ENCODE results near the gene SUN5. TPM values are rescaled to one million over a fixed set of nuclear protein-coding genes. Genes with fewer than 3 reads are reported as not detected.

SUN5 gene
- total and polyA plus RNA-seq, 9 donors, result not detected

DNA sequence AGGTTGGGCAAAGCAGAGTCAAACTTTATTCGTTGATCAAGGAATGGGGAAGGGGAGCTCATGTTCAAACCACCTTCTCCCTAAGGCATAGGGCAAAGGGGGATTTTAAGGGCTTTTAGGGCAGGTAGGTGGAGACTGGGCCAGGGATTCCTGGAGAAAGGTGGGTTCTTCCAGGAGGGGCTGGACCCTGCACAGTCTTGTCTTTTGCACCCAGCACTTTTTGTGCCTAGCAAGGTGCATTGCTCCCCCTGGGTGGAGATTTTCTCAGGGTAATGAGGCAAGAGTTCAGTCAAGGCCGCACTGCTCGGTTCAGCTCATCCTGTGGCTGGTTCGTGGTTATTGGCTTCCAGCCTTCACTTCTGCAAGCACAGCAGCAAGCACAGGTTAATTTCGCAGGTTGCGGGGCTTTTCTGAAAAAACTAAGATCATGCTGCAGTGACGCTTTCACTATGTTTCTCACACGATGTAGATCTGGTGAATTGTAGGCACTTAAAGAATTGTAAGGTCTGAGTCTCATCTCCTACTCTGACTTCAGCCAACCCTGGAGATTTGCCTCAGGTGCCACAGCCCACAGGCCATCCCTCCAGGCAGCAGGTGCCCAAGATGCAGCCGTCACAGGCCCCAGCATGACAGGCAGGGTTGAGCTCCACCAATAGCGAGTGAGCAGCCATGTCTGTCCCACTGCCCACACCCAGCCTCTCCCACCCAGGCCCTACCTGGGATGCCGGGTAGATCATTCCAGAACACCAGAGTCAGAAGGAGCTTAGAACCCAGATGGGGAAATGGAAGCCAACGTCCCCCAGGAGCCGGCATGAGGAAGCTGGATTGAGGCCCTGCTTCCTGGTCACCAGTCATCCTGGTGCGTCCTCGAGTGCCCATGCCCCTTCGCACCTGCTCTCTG is 37.1 kb downstream of the SUN5 start:
- Histone ChIP-seq H3K4me1 (ENCODE audit: insufficient read depth) (no peaks in the 10 kb centered on the region), H3K36me3 (no peaks in the 10 kb centered on the region), H3K27ac (no peak overlapping the region), H3K4me3 (no peak overlapping the region), H3K9me3 (no peaks in the 10 kb centered on the region), H3K27me3 (no peaks in the 10 kb centered on the region)
- intact Hi-C loops (cut with DNase I), result no loop called here
- DNase-seq, result no peak
- 63 to 77% (median 69%) methylated on average over 16 of the region's 16 CpGs for WGBS, 3 donors
- TF ChIP-seq POLR2A (IDR thresholded peaks at IDR 0.05), result no peak
- TF ChIP-seq EP300 (IDR thresholded peaks at IDR 0.05), result no peak
- TF ChIP-seq, protein P1, sequence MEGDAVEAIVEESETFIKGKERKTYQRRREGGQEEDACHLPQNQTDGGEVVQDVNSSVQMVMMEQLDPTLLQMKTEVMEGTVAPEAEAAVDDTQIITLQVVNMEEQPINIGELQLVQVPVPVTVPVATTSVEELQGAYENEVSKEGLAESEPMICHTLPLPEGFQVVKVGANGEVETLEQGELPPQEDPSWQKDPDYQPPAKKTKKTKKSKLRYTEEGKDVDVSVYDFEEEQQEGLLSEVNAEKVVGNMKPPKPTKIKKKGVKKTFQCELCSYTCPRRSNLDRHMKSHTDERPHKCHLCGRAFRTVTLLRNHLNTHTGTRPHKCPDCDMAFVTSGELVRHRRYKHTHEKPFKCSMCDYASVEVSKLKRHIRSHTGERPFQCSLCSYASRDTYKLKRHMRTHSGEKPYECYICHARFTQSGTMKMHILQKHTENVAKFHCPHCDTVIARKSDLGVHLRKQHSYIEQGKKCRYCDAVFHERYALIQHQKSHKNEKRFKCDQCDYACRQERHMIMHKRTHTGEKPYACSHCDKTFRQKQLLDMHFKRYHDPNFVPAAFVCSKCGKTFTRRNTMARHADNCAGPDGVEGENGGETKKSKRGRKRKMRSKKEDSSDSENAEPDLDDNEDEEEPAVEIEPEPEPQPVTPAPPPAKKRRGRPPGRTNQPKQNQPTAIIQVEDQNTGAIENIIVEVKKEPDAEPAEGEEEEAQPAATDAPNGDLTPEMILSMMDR (IDR thresholded peaks at IDR 0.05), result no peak

GRCh38 chr20:32966382-32966781 is 37.9 kb downstream of the SUN5 start:
- TF ChIP-seq, protein P1 (IDR thresholded peaks at IDR 0.05), result no peak
- TF ChIP-seq POLR2A (IDR thresholded peaks at IDR 0.05), result no peak
- TF ChIP-seq EP300 (IDR thresholded peaks at IDR 0.05), result no peak
- Histone ChIP-seq H3K27ac (no peak overlapping the region), H3K9me3 (no peaks in the 10 kb centered on the region), H3K4me3 (no peak overlapping the region), H3K36me3 (no peaks in the 10 kb centered on the region), H3K27me3 (no peaks in the 10 kb centered on the region), H3K4me1 (ENCODE audit: insufficient read depth) (no peaks in the 10 kb centered on the region)
- intact Hi-C loops (cut with DNase I), result no loop called here
- WGBS, 3 donors, result 67 to 92% (median 74%) methylated on average over 4 of the region's 4 CpGs
- DNase-seq, result no peak

GRCh38 chr20:32965581-32966373 is 38.5 kb downstream of the SUN5 start:
- Histone ChIP-seq H3K27me3 (no peaks in the 10 kb centered on the region), H3K36me3 (no peaks in the 10 kb centered on the region), H3K4me1 (ENCODE audit: insufficient read depth) (no peaks in the 10 kb centered on the region), H3K9me3 (no peaks in the 10 kb centered on the region), H3K4me3 (no peak overlapping the region), H3K27ac (no peak overlapping the region)
- no peak for DNase-seq
- TF ChIP-seq POLR2A (IDR thresholded peaks at IDR 0.05) (no peak), EP300 (IDR thresholded peaks at IDR 0.05) (no peak)
- TF ChIP-seq, protein P1 (IDR thresholded peaks at IDR 0.05), result no peak
- intact Hi-C loops (cut with DNase I), result no loop called here
- 53 to 55% (median 54%) methylated on average over 12 of the region's 12 CpGs for WGBS, 3 donors

DNA sequence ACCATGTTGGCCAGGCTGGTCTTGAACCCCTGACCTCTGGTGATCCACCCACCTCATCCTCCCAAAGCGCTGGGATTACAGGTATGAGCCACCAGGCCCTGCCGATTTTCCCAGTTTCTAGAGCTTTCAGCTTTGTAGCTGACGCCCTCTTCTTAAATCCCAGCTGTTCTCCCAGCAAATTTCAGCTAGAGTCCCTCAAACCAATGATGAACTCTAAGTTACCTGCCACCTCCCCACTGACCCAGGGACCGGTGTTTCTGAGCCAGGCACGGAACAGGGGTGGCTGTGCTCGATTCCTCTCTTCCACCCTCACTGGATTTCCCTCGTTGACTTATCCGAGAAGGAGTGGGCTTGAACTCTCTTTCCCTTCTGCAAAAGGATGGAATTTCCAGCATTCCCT is 39.1 kb downstream of the SUN5 start:
- Histone ChIP-seq H3K36me3 (no peaks in the 10 kb centered on the region), H3K4me3 (no peak overlapping the region), H3K27me3 (no peaks in the 10 kb centered on the region), H3K9me3 (no peaks in the 10 kb centered on the region), H3K27ac (no peak overlapping the region), H3K4me1 (ENCODE audit: insufficient read depth) (no peaks in the 10 kb centered on the region)
- no peak for DNase-seq
- 65 to 72% (median 66%) methylated on average over 8 of the region's 8 CpGs for WGBS, 3 donors
- intact Hi-C loops (cut with DNase I), result no loop called here
- TF ChIP-seq, protein P1 (IDR thresholded peaks at IDR 0.05), result no peak
- TF ChIP-seq POLR2A (IDR thresholded peaks at IDR 0.05) (no peak), EP300 (IDR thresholded peaks at IDR 0.05) (no peak)

All from ovary (tissue), 9 donors.